Nephron (organoid): ENCODE data around the gene BHLHA15.

Experiments used
- H3K27ac Mint-ChIP-seq, 3 experiments: 2 replicates each; pipeline ENCODE4 v1.8.0; 2020; ENCODE audit warnings: mixed read lengths in 3 of 3, mild to moderate bottlenecking in 2 of 3, moderate library complexity in 1 of 3
- H3K27me3 Mint-ChIP-seq: 2 replicates; pipeline ENCODE4 v1.8.0; 2021; ENCODE audit warnings: low read depth, mild to moderate bottlenecking, moderate library complexity, mixed read lengths
- H3K36me3 Mint-ChIP-seq: 2 replicates; pipeline ENCODE4 v1.8.0; 2020; ENCODE audit warnings: low read depth, mixed read lengths
- H3K4me1 Mint-ChIP-seq: 2 replicates; pipeline ENCODE4 v1.8.0; 2020; ENCODE audit warnings: mixed read lengths
- H3K4me3 Mint-ChIP-seq, 3 experiments: 2 replicates each; pipeline ENCODE4 v1.8.0; 2020; ENCODE audit warnings: mild to moderate bottlenecking in 3 of 3, mixed read lengths in 3 of 3, moderate library complexity in 2 of 3
- H3K9me3 Mint-ChIP-seq: 2 replicates; pipeline ENCODE4 v1.8.0; 2020; ENCODE audit warnings: mixed read lengths
- TF ChIP-seq, protein P1 (sequence below), 3 experiments: fragments of 200-600 bp; sonication (generic); IDR thresholded peaks; one replicate each; pipeline ENCODE4 v1.5.0; 2021; ENCODE audit warnings: antibody characterized with exemption in 3 of 3; ENCODE audit not compliant: unreplicated experiment in 3 of 3

Gene BHLHA15

GRCh38 chr7:98191668-98192431 is 19.4 kb upstream of the BHLHA15 start:
- Mint-ChIP-seq H3K27me3 (no peaks in the 10 kb centered on the region), H3K4me1 (no peaks in the 10 kb centered on the region), H3K27ac (no peak overlapping the region), H3K36me3 (peaks cover 80% of the 10 kb centered on the region), H3K9me3 (peaks cover 13% of the 10 kb centered on the region), H3K4me3 (no peak overlapping the region)
- TF ChIP-seq, protein P1, sequence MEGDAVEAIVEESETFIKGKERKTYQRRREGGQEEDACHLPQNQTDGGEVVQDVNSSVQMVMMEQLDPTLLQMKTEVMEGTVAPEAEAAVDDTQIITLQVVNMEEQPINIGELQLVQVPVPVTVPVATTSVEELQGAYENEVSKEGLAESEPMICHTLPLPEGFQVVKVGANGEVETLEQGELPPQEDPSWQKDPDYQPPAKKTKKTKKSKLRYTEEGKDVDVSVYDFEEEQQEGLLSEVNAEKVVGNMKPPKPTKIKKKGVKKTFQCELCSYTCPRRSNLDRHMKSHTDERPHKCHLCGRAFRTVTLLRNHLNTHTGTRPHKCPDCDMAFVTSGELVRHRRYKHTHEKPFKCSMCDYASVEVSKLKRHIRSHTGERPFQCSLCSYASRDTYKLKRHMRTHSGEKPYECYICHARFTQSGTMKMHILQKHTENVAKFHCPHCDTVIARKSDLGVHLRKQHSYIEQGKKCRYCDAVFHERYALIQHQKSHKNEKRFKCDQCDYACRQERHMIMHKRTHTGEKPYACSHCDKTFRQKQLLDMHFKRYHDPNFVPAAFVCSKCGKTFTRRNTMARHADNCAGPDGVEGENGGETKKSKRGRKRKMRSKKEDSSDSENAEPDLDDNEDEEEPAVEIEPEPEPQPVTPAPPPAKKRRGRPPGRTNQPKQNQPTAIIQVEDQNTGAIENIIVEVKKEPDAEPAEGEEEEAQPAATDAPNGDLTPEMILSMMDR (IDR thresholded peaks at IDR 0.05; ENCODE audit: unreplicated experiment in 3 of 3) = no peak

DNA sequence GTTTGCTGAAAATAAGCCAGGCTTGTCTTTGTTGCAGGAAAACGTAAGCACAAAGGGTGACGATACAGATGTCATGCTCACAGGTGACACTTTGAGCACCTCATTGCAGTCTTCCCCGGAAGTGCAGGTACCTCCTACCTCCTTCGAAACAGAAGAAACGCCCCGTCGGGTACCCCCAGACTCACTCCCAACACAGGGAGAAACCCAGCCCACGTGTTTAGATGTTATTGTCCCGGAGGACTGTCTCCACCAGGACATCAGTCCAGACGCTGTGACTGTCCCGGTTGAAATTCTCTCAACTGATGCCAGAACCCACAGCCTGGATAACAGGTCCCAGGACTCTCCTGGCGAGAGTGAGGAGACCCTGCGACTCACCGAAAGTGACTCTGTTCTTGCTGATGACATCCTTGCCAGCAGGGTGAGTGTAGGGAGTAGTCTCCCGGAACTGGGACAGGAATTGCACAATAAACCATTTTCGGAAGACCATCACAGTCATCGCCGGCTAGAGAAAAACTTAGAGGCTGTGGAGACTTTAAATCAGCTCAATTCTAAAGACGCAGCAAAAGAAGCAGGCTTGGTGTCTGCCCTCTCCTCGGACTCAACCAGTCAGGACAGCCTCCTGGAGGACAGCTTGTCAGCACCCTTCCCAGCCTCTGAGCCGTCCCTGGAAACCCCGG is 18.3 kb upstream of the BHLHA15 start:
- Mint-ChIP-seq H3K4me1 (no peaks in the 10 kb centered on the region), H3K4me3 (no peak overlapping the region), H3K36me3 (peaks cover 73% of the 10 kb centered on the region), H3K27me3 (no peaks in the 10 kb centered on the region), H3K9me3 (peaks cover 13% of the 10 kb centered on the region), H3K27ac (no peak overlapping the region)
- TF ChIP-seq, protein P1 (IDR thresholded peaks at IDR 0.05; ENCODE audit: unreplicated experiment in 3 of 3) = no peak

DNA sequence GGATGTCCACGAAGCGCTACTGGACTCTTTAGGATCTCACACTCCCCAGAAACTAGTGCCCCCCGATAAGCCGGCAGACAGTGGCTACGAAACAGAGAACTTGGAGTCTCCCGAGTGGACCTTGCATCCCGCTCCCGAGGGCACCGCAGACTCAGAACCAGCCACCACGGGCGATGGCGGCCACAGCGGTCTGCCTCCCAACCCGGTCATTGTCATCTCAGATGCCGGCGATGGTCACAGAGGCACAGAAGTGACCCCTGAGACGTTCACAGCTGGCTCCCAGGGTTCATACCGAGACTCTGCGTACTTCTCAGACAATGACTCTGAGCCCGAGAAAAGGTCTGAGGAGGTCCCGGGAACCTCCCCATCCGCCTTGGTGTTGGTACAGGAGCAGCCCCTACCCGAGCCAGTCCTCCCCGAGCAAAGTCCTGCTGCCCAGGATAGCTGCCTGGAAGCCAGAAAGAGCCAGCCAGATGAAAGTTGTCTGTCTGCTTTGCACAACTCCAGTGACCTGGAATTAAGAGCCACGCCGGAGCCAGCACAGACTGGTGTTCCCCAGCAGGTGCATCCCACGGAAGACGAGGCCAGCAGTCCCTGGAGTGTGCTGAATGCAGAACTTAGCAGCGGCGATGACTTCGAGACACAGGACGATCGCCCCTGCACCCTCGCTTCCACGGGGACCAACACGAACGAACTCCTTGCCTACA is 17.6 kb upstream of the BHLHA15 start:
- H3K27ac Mint-ChIP-seq = no peak overlapping the region
- H3K9me3 Mint-ChIP-seq = peaks cover 12% of the 10 kb centered on the region
- no peak overlapping the region for H3K4me3 Mint-ChIP-seq
- H3K4me1 Mint-ChIP-seq = no peaks in the 10 kb centered on the region
- H3K36me3 Mint-ChIP-seq = peaks cover 69% of the 10 kb centered on the region
- TF ChIP-seq, protein P1 (IDR thresholded peaks at IDR 0.05; ENCODE audit: unreplicated experiment in 3 of 3) = no peak
- no peaks in the 10 kb centered on the region for H3K27me3 Mint-ChIP-seq

DNA sequence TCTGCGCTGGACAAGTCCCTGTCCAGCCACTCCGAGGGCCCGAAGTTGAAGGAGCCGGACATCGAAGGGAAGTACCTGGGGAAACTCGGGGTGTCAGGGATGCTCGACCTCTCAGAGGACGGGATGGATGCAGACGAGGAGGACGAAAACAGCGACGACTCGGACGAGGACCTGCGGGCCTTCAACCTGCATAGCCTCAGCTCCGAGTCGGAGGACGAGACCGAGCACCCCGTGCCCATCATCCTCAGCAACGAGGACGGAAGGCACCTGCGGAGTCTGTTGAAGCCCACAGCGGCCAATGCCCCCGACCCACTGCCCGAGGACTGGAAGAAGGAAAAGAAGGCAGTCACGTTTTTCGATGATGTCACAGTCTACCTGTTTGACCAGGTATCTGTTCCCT is 17.1 kb upstream of the BHLHA15 start:
- H3K4me3 Mint-ChIP-seq = no peak overlapping the region
- TF ChIP-seq, protein P1 (IDR thresholded peaks at IDR 0.05; ENCODE audit: unreplicated experiment in 3 of 3) = no peak
- H3K4me1 Mint-ChIP-seq = no peaks in the 10 kb centered on the region
- no peak overlapping the region for H3K27ac Mint-ChIP-seq
- H3K27me3 Mint-ChIP-seq = no peaks in the 10 kb centered on the region
- peaks cover 68% of the 10 kb centered on the region for H3K36me3 Mint-ChIP-seq
- H3K9me3 Mint-ChIP-seq = peaks cover 10% of the 10 kb centered on the region

DNA sequence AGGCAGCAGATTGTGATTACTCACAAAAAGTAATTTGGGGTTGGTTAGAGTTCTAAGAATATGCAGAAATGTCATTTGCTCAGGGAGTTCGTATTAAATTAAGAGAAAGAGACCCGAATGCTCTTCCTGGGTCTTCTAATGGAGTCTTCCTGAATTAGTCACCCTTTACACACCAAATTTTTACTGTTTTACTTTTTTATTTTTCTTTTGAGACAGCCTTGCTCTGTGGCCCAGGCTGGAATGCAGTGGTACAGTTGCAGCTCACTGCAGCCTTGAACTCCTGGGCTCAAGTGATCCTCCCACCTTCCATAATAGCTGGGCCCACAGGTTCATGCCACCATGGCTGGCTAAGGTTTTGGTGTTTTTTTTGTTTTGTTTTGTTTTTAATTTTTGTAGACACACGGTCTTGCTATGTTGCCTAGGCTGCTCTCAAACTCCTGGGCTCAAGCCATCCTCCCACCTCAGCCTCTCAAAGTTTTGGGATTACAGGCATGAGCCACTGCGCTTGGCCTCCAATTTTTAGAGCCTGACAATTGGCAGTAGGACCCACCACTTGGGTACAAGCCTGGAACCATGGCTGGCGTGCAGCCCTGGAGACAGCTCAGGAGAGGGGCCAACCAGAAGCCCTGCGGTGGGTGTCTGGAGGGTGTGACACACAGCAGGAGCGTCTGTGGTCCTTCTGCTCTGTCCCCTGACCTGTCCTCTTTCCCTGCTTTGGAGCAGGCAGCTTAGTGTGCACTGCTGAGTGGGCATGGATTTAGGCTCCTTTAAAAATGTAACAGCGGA is 16.4 kb upstream of the BHLHA15 start:
- Mint-ChIP-seq H3K36me3 (peaks cover 66% of the 10 kb centered on the region), H3K9me3 (peaks cover 8% of the 10 kb centered on the region), H3K4me1 (no peaks in the 10 kb centered on the region), H3K27me3 (no peaks in the 10 kb centered on the region), H3K27ac (no peak overlapping the region), H3K4me3 (no peak overlapping the region)
- TF ChIP-seq, protein P1 (IDR thresholded peaks at IDR 0.05; ENCODE audit: unreplicated experiment in 3 of 3) = no peak
